ENCODE results near the gene CBFA2T3.

The CBFA2T3 gene

DNA sequence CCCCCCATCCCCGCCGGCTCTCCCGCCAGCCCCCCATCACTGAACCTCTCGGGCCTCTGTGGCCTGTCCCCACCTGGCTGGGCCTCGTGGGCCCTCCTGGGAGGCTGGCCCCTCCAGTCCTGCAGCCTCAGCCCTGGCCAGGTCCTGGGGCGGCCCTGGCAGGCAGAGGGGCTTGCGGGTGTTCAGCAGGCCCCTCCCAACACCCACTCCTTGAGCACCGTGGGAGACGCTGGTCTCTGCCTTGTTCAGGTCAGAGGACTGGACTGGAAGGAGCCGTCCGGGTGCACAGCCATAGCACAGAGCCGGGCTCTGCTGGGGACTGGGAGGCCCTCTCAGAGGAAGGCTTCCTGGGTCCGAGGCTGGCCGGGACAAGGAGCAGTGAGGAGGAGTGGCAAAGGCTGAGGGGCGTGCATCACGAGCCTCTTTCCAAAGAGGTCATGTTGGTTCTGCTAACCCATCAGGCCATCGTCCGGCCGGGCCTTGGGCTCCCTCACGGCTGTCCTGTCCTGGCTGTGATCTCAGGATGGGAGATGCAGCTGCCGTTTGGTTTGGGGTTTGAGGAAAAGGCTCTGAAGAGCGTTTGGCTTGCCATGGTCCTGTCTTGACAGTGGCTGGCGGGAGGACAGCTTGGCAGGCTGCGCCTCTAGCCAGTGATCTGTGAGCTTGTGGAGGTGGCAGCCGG is 104.2 kb downstream of the CBFA2T3 start:
- Mint-ChIP-seq H3K4me1 (peaks cover 31% of the 10 kb centered on the region), H3K4me3 (no peak overlapping the region), H3K9me3 (no peaks in the 10 kb centered on the region), H3K36me3 (ENCODE audit: low read depth) (no peaks in the 10 kb centered on the region), H3K27ac (no peak overlapping the region), H3K27me3 (ENCODE audit: low read depth, poor library complexity) (peaks cover 15% of the 10 kb centered on the region)
- TF ChIP-seq, protein P1, sequence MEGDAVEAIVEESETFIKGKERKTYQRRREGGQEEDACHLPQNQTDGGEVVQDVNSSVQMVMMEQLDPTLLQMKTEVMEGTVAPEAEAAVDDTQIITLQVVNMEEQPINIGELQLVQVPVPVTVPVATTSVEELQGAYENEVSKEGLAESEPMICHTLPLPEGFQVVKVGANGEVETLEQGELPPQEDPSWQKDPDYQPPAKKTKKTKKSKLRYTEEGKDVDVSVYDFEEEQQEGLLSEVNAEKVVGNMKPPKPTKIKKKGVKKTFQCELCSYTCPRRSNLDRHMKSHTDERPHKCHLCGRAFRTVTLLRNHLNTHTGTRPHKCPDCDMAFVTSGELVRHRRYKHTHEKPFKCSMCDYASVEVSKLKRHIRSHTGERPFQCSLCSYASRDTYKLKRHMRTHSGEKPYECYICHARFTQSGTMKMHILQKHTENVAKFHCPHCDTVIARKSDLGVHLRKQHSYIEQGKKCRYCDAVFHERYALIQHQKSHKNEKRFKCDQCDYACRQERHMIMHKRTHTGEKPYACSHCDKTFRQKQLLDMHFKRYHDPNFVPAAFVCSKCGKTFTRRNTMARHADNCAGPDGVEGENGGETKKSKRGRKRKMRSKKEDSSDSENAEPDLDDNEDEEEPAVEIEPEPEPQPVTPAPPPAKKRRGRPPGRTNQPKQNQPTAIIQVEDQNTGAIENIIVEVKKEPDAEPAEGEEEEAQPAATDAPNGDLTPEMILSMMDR (IDR thresholded peaks at IDR 0.05) = no peak
- DNase-seq = no peak

DNA sequence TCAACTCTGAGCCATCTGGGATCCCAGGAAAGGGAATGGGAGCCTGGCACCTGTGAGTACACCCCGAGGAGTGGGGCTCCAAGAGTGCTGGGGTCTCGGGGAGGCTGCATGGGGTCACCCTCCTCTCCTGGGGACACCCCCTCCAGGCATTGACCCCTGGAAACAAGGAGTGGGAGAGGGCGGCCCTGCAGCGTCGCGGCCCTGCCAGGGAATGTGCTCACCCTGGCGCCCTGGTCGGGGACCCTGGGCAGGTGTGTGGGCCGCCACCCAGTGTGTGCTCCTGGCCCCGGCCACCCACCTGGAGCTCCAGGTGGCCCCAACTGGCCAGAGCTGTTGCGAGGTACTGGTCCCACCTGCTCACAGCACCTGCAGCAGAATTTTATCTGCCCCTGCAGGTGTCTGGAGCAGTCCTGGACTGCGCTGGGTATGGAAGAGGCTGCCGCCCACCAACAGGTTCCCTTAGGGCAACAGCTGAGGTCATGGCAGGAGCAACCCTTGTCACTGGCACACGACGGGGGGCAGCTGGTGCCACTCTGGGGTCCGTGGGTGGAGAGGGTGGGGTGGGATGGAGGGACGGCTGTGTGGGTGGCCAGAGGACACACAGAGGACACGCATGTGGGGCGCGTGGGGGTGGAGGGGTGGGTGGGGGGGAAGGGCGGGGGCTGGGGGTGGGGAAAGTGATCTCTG is 105.1 kb downstream of the CBFA2T3 start:
- peaks cover 15% of the 10 kb centered on the region for H3K27me3 Mint-ChIP-seq (ENCODE audit: low read depth, poor library complexity)
- peaks cover 32% of the 10 kb centered on the region for H3K4me1 Mint-ChIP-seq
- no peaks in the 10 kb centered on the region for H3K36me3 Mint-ChIP-seq (ENCODE audit: low read depth)
- H3K4me3 Mint-ChIP-seq = no peak overlapping the region
- no peaks in the 10 kb centered on the region for H3K9me3 Mint-ChIP-seq
- TF ChIP-seq, protein P1 (IDR thresholded peaks at IDR 0.05) = no peak
- H3K27ac Mint-ChIP-seq = no peak overlapping the region
- no peak for DNase-seq

DNA sequence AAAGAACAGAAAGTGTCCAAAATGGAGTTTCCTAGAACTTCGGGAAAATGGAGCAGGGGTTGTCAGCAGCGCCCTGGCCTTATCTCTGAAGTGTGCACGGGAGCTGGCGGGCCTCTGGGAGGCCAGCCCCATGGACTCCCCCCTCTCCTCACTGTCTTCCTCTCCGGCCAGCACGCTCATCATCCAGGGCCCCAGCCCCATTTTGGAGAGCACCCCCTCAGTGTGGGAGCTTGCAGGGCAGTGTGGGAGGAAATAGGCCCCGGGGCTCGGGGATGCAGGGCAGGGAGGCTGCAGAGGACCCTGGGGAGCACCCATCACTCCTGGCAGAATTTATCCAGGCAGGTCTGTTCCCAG is 105.7 kb downstream of the CBFA2T3 start:
- H3K27me3 Mint-ChIP-seq (ENCODE audit: low read depth, poor library complexity) = peaks cover 15% of the 10 kb centered on the region
- peaks cover 32% of the 10 kb centered on the region for H3K4me1 Mint-ChIP-seq
- peak overlapping the region; percentile 72 for H3K27ac Mint-ChIP-seq
- no peak for DNase-seq
- no peaks in the 10 kb centered on the region for H3K9me3 Mint-ChIP-seq
- no peak overlapping the region for H3K4me3 Mint-ChIP-seq
- no peaks in the 10 kb centered on the region for H3K36me3 Mint-ChIP-seq (ENCODE audit: low read depth)
- TF ChIP-seq, protein P1 (IDR thresholded peaks at IDR 0.05) = no peak

DNA sequence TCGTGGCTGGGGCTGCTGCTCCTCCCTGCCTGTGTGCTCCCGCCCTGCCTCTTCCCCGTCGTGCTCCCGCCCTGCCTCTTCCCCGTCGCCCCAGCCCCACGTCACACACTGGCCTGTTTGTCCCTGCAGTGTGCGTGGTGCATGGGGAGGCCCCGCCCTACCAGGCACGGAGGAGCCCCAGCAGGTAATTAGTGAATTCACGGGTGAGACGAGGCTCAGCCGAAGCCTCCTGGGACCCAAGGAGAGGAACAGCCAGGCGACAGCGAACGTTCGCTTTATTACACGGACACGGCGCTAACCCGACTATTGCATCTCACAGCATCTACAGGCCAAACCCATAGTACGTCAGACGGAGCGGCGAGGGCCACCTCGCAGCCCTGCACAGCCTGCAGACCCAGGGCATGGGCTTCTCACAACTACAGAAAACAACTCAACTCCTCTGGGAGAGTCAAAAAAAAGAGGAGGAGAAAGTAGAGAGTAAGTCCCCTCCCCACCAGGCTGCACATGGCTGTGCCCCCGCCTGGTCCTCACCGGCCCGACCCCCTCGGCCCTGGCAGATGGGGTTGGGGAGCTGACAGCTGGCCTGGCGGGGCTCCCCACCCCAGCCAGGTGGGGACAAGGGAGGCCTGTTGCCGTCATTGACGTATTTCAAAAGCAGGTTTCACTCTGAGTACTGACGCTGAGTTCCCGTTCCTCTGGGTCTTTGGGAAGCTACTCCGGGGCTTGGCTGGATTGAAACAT is 106.2 kb downstream of the CBFA2T3 start:
- DNase-seq = no peak
- TF ChIP-seq, protein P1 (IDR thresholded peaks at IDR 0.05) = no peak
- Mint-ChIP-seq H3K27ac (peak overlapping the region; percentile 72), H3K4me3 (no peak overlapping the region), H3K36me3 (ENCODE audit: low read depth) (no peaks in the 10 kb centered on the region), H3K4me1 (peaks cover 27% of the 10 kb centered on the region), H3K27me3 (ENCODE audit: low read depth, poor library complexity) (peaks cover 11% of the 10 kb centered on the region), H3K9me3 (no peaks in the 10 kb centered on the region)

DNA sequence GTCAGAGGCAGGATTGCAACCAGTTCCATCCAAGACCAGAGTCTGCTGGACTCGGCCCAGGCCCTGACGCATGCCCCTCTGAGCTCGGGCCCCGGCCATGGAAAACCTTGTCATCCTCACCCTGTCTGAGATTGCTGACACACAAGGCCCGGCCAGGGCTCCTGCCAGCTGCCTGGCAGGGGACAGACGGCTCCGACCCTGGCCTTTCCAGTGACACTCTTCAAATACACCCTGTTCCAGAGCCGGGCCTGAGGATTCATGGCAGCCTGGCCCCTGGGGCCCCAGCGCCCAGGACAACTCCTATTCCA is 107.4 kb downstream of the CBFA2T3 start:
- no peak for DNase-seq
- Mint-ChIP-seq H3K4me1 (peaks cover 21% of the 10 kb centered on the region), H3K36me3 (ENCODE audit: low read depth) (no peaks in the 10 kb centered on the region), H3K9me3 (no peaks in the 10 kb centered on the region), H3K4me3 (no peak overlapping the region), H3K27ac (no peak overlapping the region), H3K27me3 (ENCODE audit: low read depth, poor library complexity) (peaks cover 3% of the 10 kb centered on the region)
- TF ChIP-seq, protein P1 (IDR thresholded peaks at IDR 0.05) = no peak

All from nephron progenitor cell (in vitro differentiated cells).